Peyer's patch (tissue), 4 donors: ENCODE measurements around the gene STS. TPM values are rescaled to one million over a fixed set of nuclear protein-coding genes. Genes with fewer than 3 reads are reported as not detected.

Source experiments
- DNase-seq, 3 donors: peaks; one replicate each; pipeline ENCODE4 v3.0.0-alpha.2; 2017 to 2019
- H3K27ac ChIP-seq, 4 donors: fragments of 200-600 bp; sonication (generic); one replicate each; pipeline ENCODE4 v1.5.1; 2016 to 2019
- H3K27me3 ChIP-seq, 2 donors: fragments of 200-600 bp; sonication (generic); one replicate each; pipeline ENCODE4 v1.5.1; 2019
- H3K36me3 ChIP-seq, 3 donors: fragments of 200-600 bp; sonication (generic); one replicate each; pipeline ENCODE4 v1.5.1; 2016 to 2019
- H3K4me1 ChIP-seq, 4 donors: fragments of 200-600 bp; sonication (generic); one replicate each; pipeline ENCODE4 v1.5.1; 2016 to 2019
- H3K4me3 ChIP-seq, 4 donors: fragments of 200-600 bp; sonication (generic); 1 replicate in 3 of 4; 2 replicates in 1 of 4; pipeline ENCODE4 v1.5.1; 2016 to 2019; ENCODE audit warnings: mild to moderate bottlenecking in 1 of 4
- H3K9me3 ChIP-seq, 4 donors: fragments of 200-600 bp; sonication (generic); one replicate each; pipeline ENCODE4 v1.5.1; 2016 to 2019; ENCODE audit warnings: mild to moderate bottlenecking in 1 of 4
- POLR2A ChIP-seq, 2 donors: fragments of 450-650 bp; IDR thresholded peaks; one replicate each; pipeline ENCODE4 v1.5.1; 2017; ENCODE audit warnings: antibody characterized with exemption in 2 of 2, mild to moderate bottlenecking in 2 of 2, moderate library complexity in 2 of 2
- total RNA-seq, 4 donors: library from RNA; depleted of rRNA; stranded (reverse); fragments of >200 nt; gene quantifications; one replicate each; pipeline ENCODE4 v1.1.0, GENCODE V29; 2016
- TF ChIP-seq, protein P1 (sequence below), 6 experiments: fragments of 450-650 bp in 4 of 6; fragments of 200-600 bp in 2 of 6; sonication (generic) in 1 of 6; IDR thresholded peaks; one replicate each; pipeline ENCODE4 v1.5.1; 2017 to 2019; ENCODE audit warnings: antibody characterized with exemption in 6 of 6, mild to moderate bottlenecking in 3 of 6, moderate library complexity in 1 of 6

STS gene
- total RNA-seq, 4 donors from 2014 or later, result 3.3 to 5.6 (median 4.3) TPM

GRCh38 chrX:7184816-7185215 lies 37.3 kb downstream of the STS start:
- TF ChIP-seq, protein P1, sequence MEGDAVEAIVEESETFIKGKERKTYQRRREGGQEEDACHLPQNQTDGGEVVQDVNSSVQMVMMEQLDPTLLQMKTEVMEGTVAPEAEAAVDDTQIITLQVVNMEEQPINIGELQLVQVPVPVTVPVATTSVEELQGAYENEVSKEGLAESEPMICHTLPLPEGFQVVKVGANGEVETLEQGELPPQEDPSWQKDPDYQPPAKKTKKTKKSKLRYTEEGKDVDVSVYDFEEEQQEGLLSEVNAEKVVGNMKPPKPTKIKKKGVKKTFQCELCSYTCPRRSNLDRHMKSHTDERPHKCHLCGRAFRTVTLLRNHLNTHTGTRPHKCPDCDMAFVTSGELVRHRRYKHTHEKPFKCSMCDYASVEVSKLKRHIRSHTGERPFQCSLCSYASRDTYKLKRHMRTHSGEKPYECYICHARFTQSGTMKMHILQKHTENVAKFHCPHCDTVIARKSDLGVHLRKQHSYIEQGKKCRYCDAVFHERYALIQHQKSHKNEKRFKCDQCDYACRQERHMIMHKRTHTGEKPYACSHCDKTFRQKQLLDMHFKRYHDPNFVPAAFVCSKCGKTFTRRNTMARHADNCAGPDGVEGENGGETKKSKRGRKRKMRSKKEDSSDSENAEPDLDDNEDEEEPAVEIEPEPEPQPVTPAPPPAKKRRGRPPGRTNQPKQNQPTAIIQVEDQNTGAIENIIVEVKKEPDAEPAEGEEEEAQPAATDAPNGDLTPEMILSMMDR (IDR thresholded peaks at IDR 0.05), result no peak
- TF ChIP-seq POLR2A (IDR thresholded peaks at IDR 0.05), result no peak
- no peaks in the 10 kb centered on the region for H3K27me3 ChIP-seq
- H3K36me3 ChIP-seq, result no peaks in the 10 kb centered on the region
- H3K27ac ChIP-seq, result no peak overlapping the region
- H3K9me3 ChIP-seq, result no peaks in the 10 kb centered on the region
- no peaks in the 10 kb centered on the region for H3K4me1 ChIP-seq
- H3K4me3 ChIP-seq, result no peak overlapping the region
- no peak for DNase-seq

- no peaks in the 10 kb centered on the region for H3K9me3 ChIP-seq
- TF ChIP-seq, protein P1 (IDR thresholded peaks at IDR 0.05), result no peak
- TF ChIP-seq POLR2A (IDR thresholded peaks at IDR 0.05), result no peak
- no peaks in the 10 kb centered on the region for H3K27me3 ChIP-seq
- DNase-seq, result no peak
- no peak overlapping the region for H3K27ac ChIP-seq
- H3K36me3 ChIP-seq, result no peaks in the 10 kb centered on the region
- H3K4me1 ChIP-seq, result no peaks in the 10 kb centered on the region
- H3K4me3 ChIP-seq, result no peak overlapping the region
These were observed 41.2 kb downstream of the STS start for GRCh38 chrX:7188672-7189071.

DNA sequence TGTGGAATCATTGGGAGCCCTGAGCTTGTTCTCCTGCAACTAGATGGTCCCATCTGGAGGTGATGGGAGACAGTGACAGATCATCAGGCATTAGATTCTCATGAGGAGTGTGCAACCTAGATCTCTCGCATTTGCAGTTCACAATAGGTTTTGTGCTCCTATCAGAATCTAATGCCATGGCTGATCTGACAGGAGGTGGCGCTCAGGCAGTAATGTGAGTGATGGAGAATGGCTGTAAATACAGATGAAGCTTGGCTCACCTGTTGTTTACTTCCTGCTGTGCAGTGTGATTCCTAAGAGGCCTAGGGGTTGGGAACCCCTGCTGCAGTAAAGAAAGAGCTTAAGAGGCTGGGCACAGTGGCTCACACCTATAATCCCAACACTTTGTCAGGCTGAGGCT lies 42.6 kb downstream of the STS start:
- H3K4me1 ChIP-seq, result no peaks in the 10 kb centered on the region

GRCh38 chrX:7191681-7192110 lies 44.2 kb downstream of the STS start:
- H3K9me3 ChIP-seq, result no peaks in the 10 kb centered on the region
- no peaks in the 10 kb centered on the region for H3K27me3 ChIP-seq
- no peak overlapping the region for H3K27ac ChIP-seq
- H3K4me1 ChIP-seq, result no peaks in the 10 kb centered on the region
- no peak for TF ChIP-seq POLR2A (IDR thresholded peaks at IDR 0.05)
- TF ChIP-seq, protein P1 (IDR thresholded peaks at IDR 0.05), result no peak
- H3K4me3 ChIP-seq, result no peak overlapping the region
- DNase-seq, result no peak
- H3K36me3 ChIP-seq, result no peaks in the 10 kb centered on the region

More for the DNA sequence above, 42.6 kb downstream of the STS start:
- no peak for DNase-seq
- Histone ChIP-seq H3K27me3 (no peaks in the 10 kb centered on the region), H3K4me3 (no peak overlapping the region), H3K9me3 (no peaks in the 10 kb centered on the region), H3K27ac (no peak overlapping the region), H3K36me3 (no peaks in the 10 kb centered on the region)
- no peak for TF ChIP-seq POLR2A (IDR thresholded peaks at IDR 0.05)
- TF ChIP-seq, protein P1 (IDR thresholded peaks at IDR 0.05), result no peak

DNA sequence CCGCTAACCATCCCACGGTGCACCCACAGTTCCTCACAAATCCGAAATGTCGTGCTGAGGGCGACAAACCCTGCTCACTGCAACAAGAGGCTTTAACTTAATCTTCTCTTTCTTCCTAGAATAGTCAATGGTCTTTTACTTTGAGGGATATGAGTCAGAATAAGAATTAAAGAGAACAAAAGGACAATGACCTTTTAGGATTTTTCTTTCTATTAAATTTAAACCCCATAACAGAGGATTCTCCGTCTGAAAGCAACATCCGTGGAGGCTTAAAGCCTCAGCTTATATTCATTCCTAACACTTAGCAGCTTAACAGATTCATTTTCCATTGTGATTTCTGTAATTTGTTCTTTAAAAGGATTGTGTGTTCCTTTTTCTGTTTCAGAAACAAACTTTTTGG lies 45.4 kb downstream of the STS start:
- Histone ChIP-seq H3K27ac (no peak overlapping the region), H3K27me3 (no peaks in the 10 kb centered on the region), H3K36me3 (no peaks in the 10 kb centered on the region), H3K4me3 (no peak overlapping the region), H3K9me3 (no peaks in the 10 kb centered on the region), H3K4me1 (no peaks in the 10 kb centered on the region)
- TF ChIP-seq, protein P1 (IDR thresholded peaks at IDR 0.05), result no peak
- TF ChIP-seq POLR2A (IDR thresholded peaks at IDR 0.05), result no peak
- no peak for DNase-seq

GRCh38 chrX:7194606-7195005 lies 47.1 kb downstream of the STS start:
- no peak for TF ChIP-seq POLR2A (IDR thresholded peaks at IDR 0.05)
- TF ChIP-seq, protein P1 (IDR thresholded peaks at IDR 0.05), result no peak
- Histone ChIP-seq H3K27ac (no peak overlapping the region), H3K4me1 (no peaks in the 10 kb centered on the region), H3K9me3 (no peaks in the 10 kb centered on the region), H3K27me3 (no peaks in the 10 kb centered on the region), H3K36me3 (no peaks in the 10 kb centered on the region), H3K4me3 (no peak overlapping the region)
- no peak for DNase-seq
